NCI-H2081 treated with DMSO at 0.1 percent for 48 hours (cell line): ENCODE results near the gene PFKP.
"Not testable (repeated sequence)": the region's sequence is repeated elsewhere in the genome, so short reads cannot be mapped to it uniquely, and the experiment has no call there.

ENCODE experiments used
- DNase-seq: peaks from one replicate; lab custom pipeline; 2025; lab: John Stamatoyannopoulos, UW

The PFKP gene

GRCh38 chr10:3099291-3100092, 32.1 kb downstream of the PFKP start:
- DNase-seq = no peak

- DNase-seq = no peak
Measured at GRCh38 chr10:3100093-3100792, 32.9 kb downstream of the PFKP start.

GRCh38 chr10:3100856-3101640, 33.7 kb downstream of the PFKP start:
- no peak for DNase-seq

- peak; percentile 53 for DNase-seq
Measured at GRCh38 chr10:3102720-3103427, 35.5 kb downstream of the PFKP start.

GRCh38 chr10:3103646-3104045, 36.3 kb downstream of the PFKP start:
- DNase-seq = no peak

GRCh38 chr10:3104251-3104918, 37.0 kb downstream of the PFKP start:
- DNase-seq = no peak

- no peak for DNase-seq
Measured at GRCh38 chr10:3105166-3105565, 37.8 kb downstream of the PFKP start.

GRCh38 chr10:3105905-3106304, 38.6 kb downstream of the PFKP start:
- DNase-seq = no peak

GRCh38 chr10:3106328-3106727, 39.0 kb downstream of the PFKP start:
- DNase-seq = not testable (repeated sequence)

- DNase-seq = no peak
Measured at GRCh38 chr10:3106928-3107425, 39.6 kb downstream of the PFKP start.

- DNase-seq = no peak
Measured at GRCh38 chr10:3107426-3107961, 40.1 kb downstream of the PFKP start.

GRCh38 chr10:3108033-3108432, 40.7 kb downstream of the PFKP start:
- no peak for DNase-seq

GRCh38 chr10:3108575-3109105, 41.3 kb downstream of the PFKP start:
- no peak for DNase-seq

GRCh38 chr10:3109196-3109595, 41.8 kb downstream of the PFKP start:
- no peak for DNase-seq

GRCh38 chr10:3109633-3110032, 42.3 kb downstream of the PFKP start:
- DNase-seq = no peak

GRCh38 chr10:3110782-3111620, 43.7 kb downstream of the PFKP start:
- no peak for DNase-seq

- no peak for DNase-seq
Measured at GRCh38 chr10:3111621-3112163, 44.3 kb downstream of the PFKP start.

GRCh38 chr10:3113343-3113720, 46.0 kb downstream of the PFKP start:
- no peak for DNase-seq

- no peak for DNase-seq
Measured at GRCh38 chr10:3115685-3116084, 48.3 kb downstream of the PFKP start.
